AG04449 (cell line): Measurements from ENCODE around the gene CDK14.

Source experiments
- CTCF ChIA-PET: fragments of 350-600 bp; formaldehyde crosslinking; extraction: SDS; loops from one replicate; lab custom pipeline; 2021; ENCODE audit warnings: antibody characterized with exemption; lab: Yijun Ruan, JAX
- POLR2A ChIA-PET: fragments of 400-600, 350-600 bp; formaldehyde crosslinking; extraction: SDS; loops from one replicate; lab custom pipeline; 2020; ENCODE audit warnings: antibody characterized with exemption, inconsistent platforms; lab: Yijun Ruan, JAX
- DNase-seq: peaks from one replicate; pipeline ENCODE4 v3.0.0-alpha.2; 2010; ENCODE audit warnings: low read depth, low spot score
- H3K4me3 ChIP-seq: 2 replicates; pipeline ENCODE4 v1.5.1; 2011; ENCODE audit warnings: low read depth, mild to moderate bottlenecking, control low read depth, low read length
- TF ChIP-seq, protein P1 (sequence below): IDR thresholded peaks from one replicate; pipeline ENCODE4 v1.5.1; 2011; ENCODE audit warnings: mild to moderate bottlenecking, moderate library complexity, low read length, control low read depth, inconsistent platforms; ENCODE audit not compliant: insufficient read depth; ENCODE audit errors: missing control alignments

The CDK14 gene

DNA sequence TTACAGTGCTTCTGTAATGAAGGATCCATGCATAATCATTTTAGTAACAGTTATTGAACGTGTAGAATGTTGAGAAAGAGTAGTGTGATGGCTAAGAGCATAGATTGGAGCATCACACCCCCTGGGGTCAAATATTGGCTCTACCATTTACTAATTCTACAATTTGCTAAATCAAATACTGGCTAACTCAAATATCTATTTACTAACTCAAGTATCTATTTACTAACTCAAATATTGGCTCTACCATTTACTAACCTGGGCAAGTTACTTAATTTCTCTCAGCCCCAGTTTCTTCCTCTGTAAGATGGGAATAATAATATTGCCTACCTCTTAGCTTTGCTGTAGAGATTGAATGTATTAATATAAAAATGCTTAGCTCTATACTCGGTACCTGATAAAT, 64.0 kb downstream of the CDK14 start:
- no peak for DNase-seq
- ChIA-PET CTCF (interaction anchor here (1.6 kb wide), 1 partner anchor 31 kb away, joined by 8 read pairs; no protein-coding TSS in a partner anchor), POLR2A (no interaction called here)
- H3K4me3 ChIP-seq, result no peak overlapping the region
- TF ChIP-seq, protein P1, sequence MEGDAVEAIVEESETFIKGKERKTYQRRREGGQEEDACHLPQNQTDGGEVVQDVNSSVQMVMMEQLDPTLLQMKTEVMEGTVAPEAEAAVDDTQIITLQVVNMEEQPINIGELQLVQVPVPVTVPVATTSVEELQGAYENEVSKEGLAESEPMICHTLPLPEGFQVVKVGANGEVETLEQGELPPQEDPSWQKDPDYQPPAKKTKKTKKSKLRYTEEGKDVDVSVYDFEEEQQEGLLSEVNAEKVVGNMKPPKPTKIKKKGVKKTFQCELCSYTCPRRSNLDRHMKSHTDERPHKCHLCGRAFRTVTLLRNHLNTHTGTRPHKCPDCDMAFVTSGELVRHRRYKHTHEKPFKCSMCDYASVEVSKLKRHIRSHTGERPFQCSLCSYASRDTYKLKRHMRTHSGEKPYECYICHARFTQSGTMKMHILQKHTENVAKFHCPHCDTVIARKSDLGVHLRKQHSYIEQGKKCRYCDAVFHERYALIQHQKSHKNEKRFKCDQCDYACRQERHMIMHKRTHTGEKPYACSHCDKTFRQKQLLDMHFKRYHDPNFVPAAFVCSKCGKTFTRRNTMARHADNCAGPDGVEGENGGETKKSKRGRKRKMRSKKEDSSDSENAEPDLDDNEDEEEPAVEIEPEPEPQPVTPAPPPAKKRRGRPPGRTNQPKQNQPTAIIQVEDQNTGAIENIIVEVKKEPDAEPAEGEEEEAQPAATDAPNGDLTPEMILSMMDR, result no peak

DNA sequence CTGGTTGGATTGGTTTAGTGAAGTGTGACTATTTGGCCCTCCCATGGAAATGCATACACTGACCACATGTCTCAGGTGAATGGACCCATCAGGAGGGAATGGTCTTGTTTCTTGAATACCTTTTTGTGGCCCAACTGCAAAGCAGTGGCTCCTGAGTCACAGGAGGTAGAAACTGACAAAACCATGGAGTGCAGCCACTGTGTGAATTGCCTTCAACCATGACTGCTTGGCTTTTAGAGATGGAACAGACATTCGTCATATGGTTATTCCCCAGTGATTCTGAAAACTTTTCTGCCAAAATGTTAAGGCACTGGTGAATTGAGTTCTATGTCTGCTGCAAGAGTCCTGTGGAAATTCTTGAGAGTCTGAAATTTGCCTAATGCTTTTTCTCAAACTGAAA, 64.7 kb downstream of the CDK14 start:
- no peak overlapping the region for H3K4me3 ChIP-seq
- DNase-seq, result no peak
- POLR2A ChIA-PET, result no interaction called here
- TF ChIP-seq, protein P1, result no peak
- CTCF ChIA-PET, result no interaction called here

DNA sequence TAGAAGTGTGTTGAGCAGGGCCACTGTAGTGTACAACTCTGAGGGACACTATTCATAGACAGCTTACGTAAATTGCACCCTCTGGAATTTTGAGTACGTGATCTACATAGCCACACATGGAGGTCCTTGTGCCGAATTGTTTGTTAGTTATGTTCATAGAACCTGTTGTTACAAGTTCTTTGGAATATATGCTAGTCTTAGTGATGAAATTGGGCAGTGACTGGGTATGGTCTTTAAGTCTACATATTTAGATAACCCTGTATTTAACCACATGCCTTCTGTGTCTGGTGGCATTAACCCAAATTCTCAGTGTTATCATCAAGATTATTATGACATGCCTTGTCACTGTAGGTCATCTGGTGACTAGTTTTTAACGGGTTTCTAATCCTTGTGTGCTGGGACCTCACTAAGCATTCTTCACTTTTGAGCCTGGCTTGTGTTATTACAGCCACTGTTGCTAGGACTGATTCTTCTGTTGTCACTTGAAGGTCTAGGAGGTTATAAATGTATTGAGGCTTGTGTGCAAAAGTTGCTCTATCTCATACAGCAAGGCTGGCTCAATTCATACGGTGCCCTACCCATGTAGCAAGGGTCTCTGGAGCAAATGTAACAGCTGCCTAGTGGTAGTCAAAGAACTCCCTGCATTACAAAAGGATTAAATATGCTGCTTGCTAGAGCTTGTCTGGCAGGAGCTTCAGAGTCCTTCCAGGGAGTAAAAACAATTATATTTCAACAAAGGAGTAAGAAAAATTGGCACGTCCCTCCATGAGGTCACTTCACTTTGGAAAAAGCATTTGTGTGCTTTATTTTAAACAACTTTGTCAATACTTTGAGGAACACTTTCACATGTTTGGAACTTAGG, 65.4 kb downstream of the CDK14 start:
- DNase-seq, result no peak
- H3K4me3 ChIP-seq, result no peak overlapping the region
- POLR2A ChIA-PET, result no interaction called here
- CTCF ChIA-PET, result interaction anchor here (1.1 to 1.2 kb wide), 2 partner anchors 32 to 372 kb away, joined by 3 to 5 read pairs; no protein-coding TSS in a partner anchor
- TF ChIP-seq, protein P1, result no peak

DNA sequence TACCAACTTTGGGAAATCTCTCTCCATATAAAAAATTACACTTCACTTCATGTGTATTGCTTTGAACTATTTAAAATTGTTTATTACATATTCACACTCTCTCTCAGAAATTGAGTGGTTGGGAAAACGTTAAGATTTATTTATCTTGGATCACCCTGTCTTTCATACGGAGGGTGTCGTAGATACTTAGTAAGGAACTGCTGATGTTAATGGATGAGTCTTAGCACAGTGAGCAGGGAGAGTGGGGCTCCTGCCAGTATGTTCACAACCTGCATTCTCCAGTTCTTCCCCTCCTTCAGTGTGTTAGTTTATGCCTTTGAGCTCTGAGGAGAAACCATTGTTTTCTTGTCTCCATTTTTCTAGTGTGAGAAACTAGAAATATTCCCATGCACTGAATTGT, 67.1 kb downstream of the CDK14 start:
- CTCF ChIA-PET, result interaction anchor here (1.0 to 1.5 kb wide), 2 partner anchors 10 to 67 kb away, joined by 3 read pairs; partner anchors contain the start of gene CDK14
- TF ChIP-seq, protein P1, result no peak
- POLR2A ChIA-PET, result no interaction called here
- H3K4me3 ChIP-seq, result no peak overlapping the region
- no peak for DNase-seq

DNA sequence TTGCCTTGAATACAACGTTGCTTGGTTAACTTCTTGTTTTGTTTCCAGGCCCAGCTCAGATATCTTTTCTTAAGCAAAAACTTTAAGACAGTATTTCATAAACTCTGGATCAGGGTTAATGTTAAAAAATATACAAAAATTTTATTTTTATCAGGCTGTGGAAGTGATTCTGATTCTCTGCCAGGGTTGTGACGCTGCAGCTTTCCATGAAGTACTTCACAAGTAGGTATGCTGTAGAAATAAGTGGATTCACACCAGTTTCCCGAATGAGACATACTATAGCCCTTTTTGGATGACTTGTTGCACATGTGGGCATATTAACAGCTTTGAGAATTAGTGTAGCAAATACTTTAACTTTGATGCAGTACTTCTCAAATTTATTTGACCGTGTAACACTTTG, 70.1 kb downstream of the CDK14 start:
- CTCF ChIA-PET, result no interaction called here
- TF ChIP-seq, protein P1, result no peak
- no peak overlapping the region for H3K4me3 ChIP-seq
- POLR2A ChIA-PET, result no interaction called here
- no peak for DNase-seq

DNA sequence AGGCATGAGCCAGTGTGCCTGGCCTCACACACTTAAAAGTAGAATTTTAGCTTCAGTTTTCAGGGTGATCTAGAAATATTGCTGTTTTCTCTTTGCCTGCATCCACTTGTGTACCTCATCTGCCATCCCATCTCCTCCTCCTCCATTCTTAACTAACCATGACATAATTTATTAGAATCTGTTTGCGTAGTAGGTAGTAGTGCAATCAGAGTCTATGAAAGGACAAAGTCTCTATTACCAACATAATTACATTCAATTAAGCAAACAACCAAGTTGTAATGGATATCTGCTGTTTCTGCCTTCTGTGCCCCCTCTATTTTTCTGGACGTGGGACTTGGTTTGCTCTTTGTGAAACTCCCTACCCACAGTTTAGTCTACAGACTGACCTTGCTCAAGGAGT, 72.9 kb downstream of the CDK14 start:
- CTCF ChIA-PET, result interaction anchor here (0.9 kb wide), 1 partner anchor 12 kb away, joined by 3 read pairs; no protein-coding TSS in a partner anchor

More for the DNA sequence above, 72.9 kb downstream of the CDK14 start:
- no peak for DNase-seq
- TF ChIP-seq, protein P1, result no peak
- H3K4me3 ChIP-seq, result no peak overlapping the region
- POLR2A ChIA-PET, result no interaction called here
